ENCODE data around the gene WDTC1. TPM values are rescaled to one million over a fixed set of nuclear protein-coding genes. Genes with fewer than 3 reads are reported as not detected.

The WDTC1 gene
- total RNA-seq, 1 experiment from 2014 or later, result 19.0 TPM

DNA sequence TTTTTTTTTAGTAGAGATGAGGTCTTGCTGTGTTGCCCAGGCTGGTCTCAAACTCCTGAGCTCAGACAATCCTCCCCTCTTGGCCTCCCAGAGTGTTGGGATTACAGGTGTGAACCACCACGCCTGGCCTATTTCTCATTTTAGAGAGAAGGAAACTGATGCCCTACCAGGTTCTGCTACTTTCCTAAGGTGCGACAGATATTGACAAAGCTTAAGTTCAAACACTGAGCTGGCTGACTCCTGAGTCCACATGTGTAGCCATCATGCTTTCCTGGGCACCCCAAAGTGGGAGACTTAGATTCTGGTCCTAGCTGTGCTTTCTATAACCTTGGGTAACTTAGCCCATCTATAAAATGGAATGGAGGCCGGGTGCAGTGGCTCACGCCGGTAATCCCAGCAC, 82.4 kb downstream of the WDTC1 start:
- TF ChIP-seq, protein P1, sequence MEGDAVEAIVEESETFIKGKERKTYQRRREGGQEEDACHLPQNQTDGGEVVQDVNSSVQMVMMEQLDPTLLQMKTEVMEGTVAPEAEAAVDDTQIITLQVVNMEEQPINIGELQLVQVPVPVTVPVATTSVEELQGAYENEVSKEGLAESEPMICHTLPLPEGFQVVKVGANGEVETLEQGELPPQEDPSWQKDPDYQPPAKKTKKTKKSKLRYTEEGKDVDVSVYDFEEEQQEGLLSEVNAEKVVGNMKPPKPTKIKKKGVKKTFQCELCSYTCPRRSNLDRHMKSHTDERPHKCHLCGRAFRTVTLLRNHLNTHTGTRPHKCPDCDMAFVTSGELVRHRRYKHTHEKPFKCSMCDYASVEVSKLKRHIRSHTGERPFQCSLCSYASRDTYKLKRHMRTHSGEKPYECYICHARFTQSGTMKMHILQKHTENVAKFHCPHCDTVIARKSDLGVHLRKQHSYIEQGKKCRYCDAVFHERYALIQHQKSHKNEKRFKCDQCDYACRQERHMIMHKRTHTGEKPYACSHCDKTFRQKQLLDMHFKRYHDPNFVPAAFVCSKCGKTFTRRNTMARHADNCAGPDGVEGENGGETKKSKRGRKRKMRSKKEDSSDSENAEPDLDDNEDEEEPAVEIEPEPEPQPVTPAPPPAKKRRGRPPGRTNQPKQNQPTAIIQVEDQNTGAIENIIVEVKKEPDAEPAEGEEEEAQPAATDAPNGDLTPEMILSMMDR (conservative IDR thresholded peaks at IDR 0.05), result no peak
- Histone ChIP-seq H3K18ac (ENCODE audit: insufficient read length, low read depth, low read length) (no peak overlapping the region), H2BK12ac (ENCODE audit: insufficient read length, low read depth, low read length) (no peak overlapping the region), H4K5ac (ENCODE audit: insufficient read length, low read depth, low read length) (no peak overlapping the region), H3K56ac (ENCODE audit: insufficient read length, low read depth, low read length) (no peak overlapping the region), H3K4me1 (ENCODE audit: insufficient read depth, low read length) (no peaks in the 10 kb centered on the region), H2BK20ac (ENCODE audit: low read depth, low read length, poor library complexity, severe bottlenecking) (no peak overlapping the region), H2AFZ (ENCODE audit: low read length) (no peak overlapping the region), H3K23me2 (ENCODE audit: insufficient read length, low read depth, low read length, poor library complexity, severe bottlenecking) (peaks cover 3% of the 10 kb centered on the region), H3K14ac (ENCODE audit: insufficient read depth, low read length) (no peak overlapping the region), H3T11ph (ENCODE audit: low read length) (no peak overlapping the region), H4K20me1 (ENCODE audit: control insufficient read depth, insufficient read depth, insufficient read length) (no peaks in the 10 kb centered on the region), H3K9me3 (ENCODE audit: control insufficient read depth, low read depth, low read length) (no peaks in the 10 kb centered on the region), H3K79me2 (ENCODE audit: insufficient read depth, low read length) (no peaks in the 10 kb centered on the region), H2BK15ac (ENCODE audit: low read depth, low read length) (no peak overlapping the region), H3K4ac (ENCODE audit: low read depth, low read length) (no peak overlapping the region), H3K27ac (ENCODE audit: insufficient read length, low read depth, low read length) (no peak overlapping the region), H3K4me2 (ENCODE audit: insufficient read depth, insufficient read length, low read length) (no peak overlapping the region), H2BK5ac (ENCODE audit: insufficient read length, low read length) (no peak overlapping the region), H3K27me3 (ENCODE audit: insufficient read depth, low read length) (no peaks in the 10 kb centered on the region; the same call in 1 of the 2 replicates), H2BK120ac (ENCODE audit: low read depth, low read length, poor library complexity, severe bottlenecking) (no peak overlapping the region), H3K79me1 (ENCODE audit: insufficient read depth, low read depth, low read length, poor library complexity, severe bottlenecking) (no peaks in the 10 kb centered on the region), H4K91ac (ENCODE audit: insufficient read length, low read depth, low read length) (no peak overlapping the region), H2AK5ac (ENCODE audit: insufficient read length, low read length) (no peak overlapping the region), H3K23ac (ENCODE audit: insufficient read length, low read depth, low read length) (no peak overlapping the region), H3K9ac (ENCODE audit: extremely low read depth, insufficient read length, low read length) (no peak overlapping the region), H4K8ac (replicated peaks; ENCODE audit: insufficient read length, low read depth, low read length) (no peak overlapping the region)
- WGBS (ENCODE audit: extremely low coverage, insufficient read length, low lambda C conversion rate), result no CpG with 5 or more reads among the region's 5 CpGs
- peaks cover 4 to 8% of the 10 kb centered on the region in 2 experiments; a peak in 2 of 4 replicates for H3K4me1 Mint-ChIP-seq
- no peak overlapping the region for H3K4me3 Mint-ChIP-seq
- no peak overlapping the region for H3K27ac Mint-ChIP-seq
- peaks cover 13% of the 10 kb centered on the region for H3K27me3 Mint-ChIP-seq (ENCODE audit: low read depth)
- no peak for DNase-seq
- H3K36me3 Mint-ChIP-seq (ENCODE audit: insufficient read depth in 1 of 3, low read depth in 3 of 3), result no peaks in the 10 kb centered on the region
- no peaks in the 10 kb centered on the region for H3K9me3 Mint-ChIP-seq
